Neural progenitor cell (in vitro differentiated cells): ENCODE results near the gene RBKS.

Source experiments
- CTCF ChIP-seq: fragments of 200-600 bp; sonication (generic); IDR thresholded peaks from 2 replicates; pipeline ENCODE4 v1.5.1; 2017; ENCODE audit warnings: antibody characterized with exemption, mild to moderate bottlenecking
- EZH2 ChIP-seq: fragments of 200-600 bp; sonication (generic); IDR thresholded peaks from 2 replicates; pipeline ENCODE4 v1.6.1; 2017; ENCODE audit warnings: antibody characterized with exemption, mild to moderate bottlenecking, moderate library complexity
- EZH2phosphoT487 ChIP-seq: fragments of 200-600 bp; sonication (generic); IDR thresholded peaks from 2 replicates; pipeline ENCODE4 v1.6.1; 2017; ENCODE audit warnings: antibody characterized with exemption

DNA sequence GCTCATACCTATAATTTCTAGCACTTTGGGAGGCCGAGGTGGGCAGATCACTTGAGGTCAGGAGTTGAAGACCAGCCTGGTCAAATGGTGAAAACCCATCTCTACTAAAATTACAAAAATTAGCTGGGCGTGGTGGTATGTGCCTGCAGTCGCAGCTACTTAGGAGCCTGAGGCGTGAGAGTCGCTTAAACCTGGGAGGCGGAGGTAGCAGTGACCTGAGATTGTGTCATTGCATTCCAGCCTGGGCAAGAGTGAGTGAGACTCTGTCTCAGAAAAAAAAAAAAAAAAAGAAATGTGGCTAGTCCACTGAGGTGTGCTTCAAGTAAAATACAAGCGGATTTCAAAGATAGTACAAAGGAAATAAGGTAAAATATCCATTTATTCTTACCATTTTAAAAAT, 46.2 kb downstream of the RBKS start:
- TF ChIP-seq CTCF (no peak), EZH2 (no peak), EZH2phosphoT487 (no peak)
